HG03039 (cell line): ENCODE data around the gene ANO6.

Source experiments
- ATAC-seq: cut with Tn5 transposase; IDR thresholded peaks from one replicate; pipeline ENCODE4 v1.9.1; 2021; ENCODE audit warnings: mild to moderate bottlenecking, moderate library complexity; ENCODE audit not compliant: unreplicated experiment

The ANO6 gene

GRCh38 chr12:45270951-45271350 is 55.1 kb downstream of the ANO6 start:
- ATAC-seq: no peak

GRCh38 chr12:45273717-45274271 is 57.9 kb downstream of the ANO6 start:
- no peak for ATAC-seq

- ATAC-seq: no peak
These were observed 60.4 kb downstream of the ANO6 start for GRCh38 chr12:45276154-45276755.

- no peak for ATAC-seq
These were observed 62.6 kb downstream of the ANO6 start for GRCh38 chr12:45278447-45278846.

GRCh38 chr12:45279931-45280830 is 64.3 kb downstream of the ANO6 start:
- no peak for ATAC-seq

GRCh38 chr12:45281994-45282393 is 66.1 kb downstream of the ANO6 start:
- no peak for ATAC-seq

GRCh38 chr12:45282411-45282810 is 66.5 kb downstream of the ANO6 start:
- no peak for ATAC-seq

- no peak for ATAC-seq
These were observed 68.4 kb downstream of the ANO6 start for GRCh38 chr12:45284096-45284901.

- ATAC-seq: no peak
These were observed 69.8 kb downstream of the ANO6 start for GRCh38 chr12:45285717-45286116.

- ATAC-seq: no peak
These were observed 70.7 kb downstream of the ANO6 start for GRCh38 chr12:45286621-45287020.

GRCh38 chr12:45289245-45290215 is 73.6 kb downstream of the ANO6 start:
- no peak for ATAC-seq

- ATAC-seq: no peak
These were observed 74.3 kb downstream of the ANO6 start for GRCh38 chr12:45290216-45290605.

- no peak for ATAC-seq
These were observed 75.6 kb downstream of the ANO6 start for GRCh38 chr12:45291518-45291917.

- ATAC-seq: no peak
These were observed 76.7 kb downstream of the ANO6 start for GRCh38 chr12:45292486-45293195.

GRCh38 chr12:45294906-45295305 is 79.0 kb downstream of the ANO6 start:
- ATAC-seq: no peak

- no peak for ATAC-seq
These were observed 80.2 kb downstream of the ANO6 start for GRCh38 chr12:45296046-45296586.

GRCh38 chr12:45298047-45298446 is 82.2 kb downstream of the ANO6 start:
- no peak for ATAC-seq

GRCh38 chr12:45298721-45299692 is 83.1 kb downstream of the ANO6 start:
- no peak for ATAC-seq
